HUES64 (cell line): Measurements from ENCODE around the gene FDX2. TPM values are rescaled to one million over a fixed set of nuclear protein-coding genes. Genes with fewer than 3 reads are reported as not detected.

Source experiments
- H3K27ac ChIP-seq: 2 replicates; pipeline ENCODE4 v1.7.0; 2013; ENCODE audit warnings: low read depth, low read length, inconsistent platforms
- H3K27me3 ChIP-seq: 2 replicates; pipeline ENCODE4 v1.6.1; 2013; ENCODE audit warnings: mild to moderate bottlenecking, low read length; ENCODE audit not compliant: insufficient read depth
- H3K36me3 ChIP-seq: 2 replicates; pipeline ENCODE4 v1.6.1; 2013; ENCODE audit warnings: mild to moderate bottlenecking, low read length; ENCODE audit not compliant: insufficient read depth
- H3K4me1 ChIP-seq: 2 replicates; pipeline ENCODE4 v1.6.1; 2013; ENCODE audit warnings: mild to moderate bottlenecking, low read length, moderate library complexity; ENCODE audit not compliant: insufficient read depth
- H3K4me3 ChIP-seq: 2 replicates; pipeline ENCODE4 v1.5.1; 2013; ENCODE audit warnings: mild to moderate bottlenecking, low read length, moderate library complexity
- H3K9ac ChIP-seq: 2 replicates; pipeline ENCODE4 v1.6.1; 2013; ENCODE audit warnings: mild to moderate bottlenecking, low read depth, low read length
- H3K9me3 ChIP-seq: 2 replicates; pipeline ENCODE4 v1.6.1; 2013; ENCODE audit warnings: low read depth, low read length; ENCODE audit not compliant: insufficient read depth
- WGBS: fragments of 150-250, 120-280 bp; methylation state at CpG from one replicate; pipeline ENCODE4 v1.1.7; 2013; ENCODE audit warnings: missing lambda C conversion rate; 5-methylcytosine and 5-hydroxymethylcytosine counted together
- polyA plus RNA-seq, 2 experiments: library from polyadenylated mRNA; stranded (reverse); fragments of 50-300 nt; gene quantifications; one replicate each; pipeline ENCODE4 v1.2.3, GENCODE V29; 2013

FDX2 gene
- 20.4 TPM for polyA plus RNA-seq (2013, experiment 1 of 2)
- 19.7 TPM for polyA plus RNA-seq (2013, experiment 2 of 2)

DNA sequence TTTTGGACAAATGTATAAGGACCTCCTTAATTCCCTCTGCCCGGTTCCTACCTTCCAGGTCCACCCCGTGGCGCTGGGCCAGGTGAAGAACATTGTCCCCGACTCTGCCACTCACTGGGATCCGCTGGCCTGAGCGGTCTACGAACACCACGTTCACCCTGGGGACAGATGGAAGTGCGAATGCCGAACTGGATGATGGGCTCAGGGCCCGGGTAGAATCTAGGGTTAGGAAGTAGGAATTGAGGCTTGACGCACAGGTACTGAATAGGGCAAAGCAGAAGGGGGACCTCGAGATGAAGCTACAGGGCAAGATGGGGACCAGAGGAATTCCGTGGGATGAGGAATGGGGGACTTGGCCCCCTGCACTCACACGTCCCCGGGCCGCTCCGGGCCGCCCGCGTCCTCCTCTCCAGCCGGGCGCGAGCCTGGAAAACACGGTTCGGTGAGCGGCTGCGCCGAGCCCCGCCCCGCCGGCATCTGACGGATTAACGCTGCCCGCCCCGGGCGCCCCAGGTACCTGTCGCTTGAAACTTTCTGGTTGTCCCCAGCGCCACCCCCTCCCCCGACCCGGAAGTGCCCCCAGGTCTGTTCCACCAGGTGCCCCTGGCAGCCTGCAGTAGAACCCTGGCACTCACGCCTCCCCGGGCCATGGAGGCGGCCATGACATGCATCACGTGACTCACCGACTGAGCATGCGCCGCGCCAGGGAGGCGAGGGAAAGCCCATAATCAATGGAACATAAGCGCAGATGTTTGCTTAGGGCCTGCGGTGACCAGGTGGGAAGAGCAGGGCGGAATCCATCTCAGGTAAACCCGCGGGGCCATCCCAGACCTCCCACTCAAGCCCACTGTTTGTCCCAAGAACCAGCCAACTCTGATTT lies at the start of gene FDX2:
TSS of gene FDX2 (minus strand) at position 681 of the 880 bp plus-strand sequence. CDS start at position 662, 19 bp downstream.
- Histone ChIP-seq H3K4me1 (peaks cover 6% of the 10 kb centered on the region; the same call in 1 of the 2 replicates), H3K27ac (peak within 1 kb of the TSS; percentile 71; the same call in 1 of the 2 replicates), H3K9ac (peak within 1 kb of the TSS; percentile 74), H3K4me3 (peak within 1 kb of the TSS; percentile 75), H3K27me3 (no peaks in the 10 kb centered on the region), H3K36me3 (peaks cover 32% of the 10 kb centered on the region), H3K9me3 (no peaks in the 10 kb centered on the region)
- 2% methylated on average over 55 of the region's 55 CpGs for WGBS

DNA sequence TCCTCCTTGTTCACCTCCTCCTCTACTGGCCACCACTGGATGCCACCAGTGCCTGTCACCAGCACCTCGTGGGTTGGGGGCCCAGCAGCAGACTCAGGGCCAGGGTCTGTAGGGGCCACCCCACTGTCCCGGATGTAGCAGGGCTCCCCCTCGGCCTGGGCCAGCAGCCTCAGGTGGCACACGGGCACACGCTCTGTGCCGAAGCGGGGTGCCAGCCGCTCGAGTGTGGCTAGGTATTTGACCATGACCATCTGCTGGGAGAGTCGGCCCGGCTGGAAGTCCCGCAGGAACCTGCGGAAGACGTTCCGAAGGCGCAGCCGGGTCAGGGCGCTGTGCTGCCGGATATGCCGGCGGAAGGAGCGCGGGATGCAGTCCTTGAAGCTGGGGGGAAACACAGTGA lies 49.7 kb upstream of the FDX2 start:
- WGBS = 95% methylated on average over 23 of the region's 23 CpGs
- Histone ChIP-seq H3K4me1 (no peaks in the 10 kb centered on the region), H3K36me3 (peaks cover 47% of the 10 kb centered on the region), H3K27ac (no peak overlapping the region), H3K9me3 (no peaks in the 10 kb centered on the region), H3K9ac (no peak overlapping the region), H3K4me3 (no peak overlapping the region), H3K27me3 (no peaks in the 10 kb centered on the region)

- H3K4me1 ChIP-seq = no peaks in the 10 kb centered on the region
- H3K9me3 ChIP-seq = no peaks in the 10 kb centered on the region
- 91% methylated on average over 19 of the region's 19 CpGs for WGBS
- no peak overlapping the region for H3K4me3 ChIP-seq
- peaks cover 47% of the 10 kb centered on the region for H3K36me3 ChIP-seq
- no peak overlapping the region for H3K27ac ChIP-seq
- no peaks in the 10 kb centered on the region for H3K27me3 ChIP-seq
- no peak overlapping the region for H3K9ac ChIP-seq
Measured at GRCh38 chr19:10364644-10365043, 48.8 kb upstream of the FDX2 start.

GRCh38 chr19:10363789-10364281 lies 48.0 kb upstream of the FDX2 start:
- WGBS = 88% methylated on average over 12 of the region's 12 CpGs
- Histone ChIP-seq H3K4me3 (no peak overlapping the region), H3K4me1 (no peaks in the 10 kb centered on the region), H3K9me3 (no peaks in the 10 kb centered on the region), H3K27ac (no peak overlapping the region), H3K36me3 (peaks cover 42% of the 10 kb centered on the region), H3K27me3 (no peaks in the 10 kb centered on the region), H3K9ac (no peak overlapping the region)

DNA sequence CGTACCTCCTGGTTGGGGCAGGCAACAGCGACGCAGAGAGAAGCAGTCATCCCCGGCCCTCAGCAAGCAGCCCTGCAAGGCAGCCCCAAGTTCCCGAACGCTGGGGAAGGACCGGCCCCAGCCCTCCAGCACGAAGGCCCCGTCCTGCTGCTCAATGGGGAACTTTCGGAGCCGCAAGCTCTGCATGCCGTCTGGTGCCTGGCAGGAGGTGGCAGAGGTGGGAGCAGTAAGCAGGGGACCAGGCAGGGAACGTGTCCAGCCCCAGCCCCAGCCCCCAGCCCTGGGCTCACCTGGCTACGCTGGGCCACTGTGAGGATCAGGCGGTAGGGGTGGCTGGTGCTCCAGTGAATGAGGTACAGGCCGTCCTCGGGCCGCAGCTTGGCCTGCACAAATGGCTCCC lies 46.4 kb upstream of the FDX2 start:
- Histone ChIP-seq H3K36me3 (peaks cover 39% of the 10 kb centered on the region), H3K27ac (no peak overlapping the region), H3K27me3 (no peaks in the 10 kb centered on the region), H3K4me3 (no peak overlapping the region), H3K4me1 (no peaks in the 10 kb centered on the region), H3K9me3 (no peaks in the 10 kb centered on the region), H3K9ac (no peak overlapping the region)
- WGBS = 96% methylated on average over 18 of the region's 18 CpGs

DNA sequence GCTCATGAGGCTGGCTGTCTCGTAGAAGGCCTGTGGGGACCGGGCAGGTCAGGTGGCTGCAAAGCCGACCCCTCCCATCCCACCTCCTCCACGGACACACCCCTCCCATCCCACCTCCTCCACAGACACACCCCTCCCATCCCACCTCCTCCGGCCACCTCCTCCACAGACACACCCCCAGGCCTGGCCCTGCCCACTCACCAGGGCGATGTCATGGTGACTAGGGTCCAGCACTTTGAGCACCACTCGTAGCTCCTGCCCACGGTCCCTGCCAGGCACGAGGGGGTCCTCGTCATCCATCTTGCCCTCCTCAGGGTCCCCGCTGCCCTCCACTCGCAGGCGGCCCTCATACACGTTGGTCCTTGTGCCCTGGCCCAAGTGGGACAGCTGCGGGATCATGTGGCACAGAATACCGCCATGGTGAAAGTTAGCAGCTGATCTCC lies 45.8 kb upstream of the FDX2 start:
- H3K9me3 ChIP-seq = no peaks in the 10 kb centered on the region
- no peak overlapping the region for H3K4me3 ChIP-seq
- WGBS = 90% methylated on average over 16 of the region's 16 CpGs
- H3K36me3 ChIP-seq = peaks cover 40% of the 10 kb centered on the region
- no peaks in the 10 kb centered on the region for H3K4me1 ChIP-seq
- H3K9ac ChIP-seq = no peak overlapping the region
- no peak overlapping the region for H3K27ac ChIP-seq
- H3K27me3 ChIP-seq = no peaks in the 10 kb centered on the region

GRCh38 chr19:10356431-10356830 lies 40.6 kb upstream of the FDX2 start:
- WGBS = 97% methylated on average over 12 of the region's 12 CpGs
- no peak overlapping the region for H3K4me3 ChIP-seq
- H3K27me3 ChIP-seq = no peaks in the 10 kb centered on the region
- no peak overlapping the region for H3K27ac ChIP-seq
- peaks cover 14% of the 10 kb centered on the region; the same call in 1 of the 2 replicates for H3K36me3 ChIP-seq
- no peak overlapping the region for H3K9ac ChIP-seq
- no peaks in the 10 kb centered on the region for H3K9me3 ChIP-seq
- no peaks in the 10 kb centered on the region for H3K4me1 ChIP-seq

GRCh38 chr19:10353793-10354391 lies 38.1 kb upstream of the FDX2 start:
- H3K4me3 ChIP-seq = peak overlapping the region; percentile 62
- no peaks in the 10 kb centered on the region for H3K27me3 ChIP-seq
- peaks cover 19% of the 10 kb centered on the region for H3K36me3 ChIP-seq
- H3K9ac ChIP-seq = peak overlapping the region; percentile 30; the same call in 1 of the 2 replicates
- H3K4me1 ChIP-seq = no peaks in the 10 kb centered on the region
- no peaks in the 10 kb centered on the region for H3K9me3 ChIP-seq
- WGBS = 13% methylated on average over 32 of the region's 32 CpGs
- H3K27ac ChIP-seq = no peak overlapping the region; the same call in 1 of the 2 replicates

DNA sequence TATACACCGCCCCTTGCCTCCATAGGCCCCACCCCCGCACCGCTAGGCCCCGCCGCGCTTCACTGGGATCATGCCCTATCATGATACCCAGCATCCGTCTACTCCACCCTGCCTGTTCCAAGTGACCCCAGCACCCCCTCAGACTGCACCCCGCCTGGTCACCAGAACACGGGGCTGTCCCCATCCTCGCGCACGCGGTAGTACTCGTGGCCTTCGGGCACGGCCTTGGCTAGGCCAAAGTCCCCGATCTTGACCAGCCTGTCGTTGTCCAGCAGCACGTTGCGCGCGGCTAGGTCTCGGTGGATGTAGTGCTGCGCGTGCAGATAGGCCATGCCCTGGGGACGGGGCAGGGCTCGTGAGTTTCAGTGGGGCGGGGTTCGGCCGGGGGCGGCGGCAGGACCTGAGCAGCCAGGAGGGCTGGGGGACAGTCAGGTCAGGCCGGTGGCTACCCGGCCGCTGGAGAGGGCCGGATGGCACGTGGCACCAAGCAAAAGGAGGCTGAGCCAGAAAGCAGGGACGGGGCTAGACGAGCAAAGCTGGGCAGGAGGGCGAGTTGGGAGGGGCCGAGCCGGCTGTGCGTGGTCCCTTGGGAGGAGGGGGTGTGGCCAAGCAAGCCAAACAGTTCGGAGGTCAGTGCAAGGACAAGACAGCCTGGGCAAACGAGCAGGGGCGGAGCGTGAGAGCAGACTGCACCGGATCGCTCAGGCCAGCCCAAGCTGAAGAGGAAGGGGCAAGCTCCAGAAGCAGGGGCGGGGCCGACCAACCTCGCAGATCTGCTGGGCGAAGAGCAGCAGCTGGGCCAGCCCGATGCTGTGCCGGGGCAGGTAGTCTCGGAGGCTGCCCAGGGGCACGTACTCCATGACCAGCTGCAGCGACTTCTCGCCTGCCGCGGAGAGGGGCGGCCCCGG lies 37.2 kb upstream of the FDX2 start:
- Histone ChIP-seq H3K4me3 (peak overlapping the region; percentile 62), H3K27me3 (no peaks in the 10 kb centered on the region), H3K27ac (peak overlapping the region; percentile 69), H3K36me3 (peaks cover 17% of the 10 kb centered on the region), H3K4me1 (no peaks in the 10 kb centered on the region), H3K9ac (peak overlapping the region; percentile 57), H3K9me3 (no peaks in the 10 kb centered on the region)
- WGBS = 12% methylated on average over 63 of the region's 63 CpGs

- no peak overlapping the region for H3K27ac ChIP-seq
- H3K9me3 ChIP-seq = no peaks in the 10 kb centered on the region
- H3K27me3 ChIP-seq = no peaks in the 10 kb centered on the region
- no peak overlapping the region for H3K9ac ChIP-seq
- H3K4me1 ChIP-seq = no peaks in the 10 kb centered on the region
- no peak overlapping the region for H3K4me3 ChIP-seq
- H3K36me3 ChIP-seq = peaks cover 12% of the 10 kb centered on the region
- 93% methylated on average over 10 of the region's 10 CpGs for WGBS
Measured at GRCh38 chr19:10346509-10346908, 30.7 kb upstream of the FDX2 start.
